Measurements from ENCODE around the gene IMMP1L.

IMMP1L gene

GRCh38 chr11:31464436-31464835 is 45.0 kb downstream of the IMMP1L start:
- DNase-seq: no peak

GRCh38 chr11:31455177-31455576 is 54.2 kb downstream of the IMMP1L start:
- DNase-seq: no peak

- no peak for DNase-seq
Measured at GRCh38 chr11:31450841-31451240, 58.6 kb downstream of the IMMP1L start.

- DNase-seq: no peak
Measured at GRCh38 chr11:31449040-31449439, 60.4 kb downstream of the IMMP1L start.

GRCh38 chr11:31445621-31446020 is 63.8 kb downstream of the IMMP1L start:
- no peak for DNase-seq

- DNase-seq: no peak
Measured at GRCh38 chr11:31443802-31444201, 65.6 kb downstream of the IMMP1L start.

- DNase-seq: no peak
Measured at GRCh38 chr11:31442086-31442485, 67.3 kb downstream of the IMMP1L start.

- no peak for DNase-seq
Measured at GRCh38 chr11:31441296-31441695, 68.1 kb downstream of the IMMP1L start.

- DNase-seq: no peak
Measured at GRCh38 chr11:31437742-31438435, 71.5 kb downstream of the IMMP1L start.

- DNase-seq: no peak
Measured at GRCh38 chr11:31433851-31434250, 75.6 kb downstream of the IMMP1L start.

- DNase-seq: no peak
Measured at GRCh38 chr11:31424652-31425051, 84.8 kb downstream of the IMMP1L start.

- no peak for DNase-seq
Measured at GRCh38 chr11:31422703-31423102, 86.7 kb downstream of the IMMP1L start.

- DNase-seq: no peak
Measured at GRCh38 chr11:31421820-31422219, 87.6 kb downstream of the IMMP1L start.

GRCh38 chr11:31419669-31420068 is 89.8 kb downstream of the IMMP1L start:
- no peak for DNase-seq

- no peak for DNase-seq
Measured at GRCh38 chr11:31419138-31419537, 90.3 kb downstream of the IMMP1L start.

- no peak for DNase-seq
Measured at GRCh38 chr11:31417816-31418215, 91.6 kb downstream of the IMMP1L start.

GRCh38 chr11:31417357-31417756 is 92.1 kb downstream of the IMMP1L start:
- no peak for DNase-seq

GRCh38 chr11:31415435-31415834 is 94.0 kb downstream of the IMMP1L start:
- no peak for DNase-seq

- no peak for DNase-seq
Measured at GRCh38 chr11:31414338-31414737, 95.1 kb downstream of the IMMP1L start.

- no peak for DNase-seq
Measured at GRCh38 chr11:31412946-31413345, 96.5 kb downstream of the IMMP1L start.

GRCh38 chr11:31408201-31408600 is 101.2 kb downstream of the IMMP1L start:
- DNase-seq: no peak

- DNase-seq: no peak
Measured at GRCh38 chr11:31404614-31405013, 104.8 kb downstream of the IMMP1L start.

- no peak for DNase-seq
Measured at GRCh38 chr11:31397239-31397834, 112.1 kb downstream of the IMMP1L start.

GRCh38 chr11:31387379-31387778 is 122.0 kb downstream of the IMMP1L start:
- no peak for DNase-seq

- no peak for DNase-seq
Measured at GRCh38 chr11:31383116-31383515, 126.3 kb downstream of the IMMP1L start.

All from GDM1 (cell line).